GM21529 (cell line): ENCODE data around the gene SSH2.

Experiments
- ATAC-seq: cut with Tn5 transposase; IDR thresholded peaks from one replicate; pipeline ENCODE4 v1.9.1; 2021; ENCODE audit not compliant: unreplicated experiment

The SSH2 gene

GRCh38 chr17:29615048-29615385 lies 315.0 kb downstream of the SSH2 start:
- no peak for ATAC-seq

GRCh38 chr17:29614349-29615047 lies 315.5 kb downstream of the SSH2 start:
- no peak for ATAC-seq

GRCh38 chr17:29613856-29614255 lies 316.2 kb downstream of the SSH2 start:
- ATAC-seq: no peak

GRCh38 chr17:29613352-29613837 lies 316.6 kb downstream of the SSH2 start:
- no peak for ATAC-seq

- no peak for ATAC-seq
Measured at GRCh38 chr17:29612404-29613280, 317.4 kb downstream of the SSH2 start.

- ATAC-seq: no peak
Measured at GRCh38 chr17:29612094-29612403, 318.0 kb downstream of the SSH2 start.

GRCh38 chr17:29611351-29612093 lies 318.5 kb downstream of the SSH2 start:
- no peak for ATAC-seq

GRCh38 chr17:29610395-29610794 lies 319.6 kb downstream of the SSH2 start:
- no peak for ATAC-seq

GRCh38 chr17:29608986-29609385 lies 321.0 kb downstream of the SSH2 start:
- no peak for ATAC-seq

- ATAC-seq: no peak
Measured at GRCh38 chr17:29607557-29608195, 322.4 kb downstream of the SSH2 start.

- no peak for ATAC-seq
Measured at GRCh38 chr17:29603109-29603674, 326.8 kb downstream of the SSH2 start.

- no peak for ATAC-seq
Measured at GRCh38 chr17:29597361-29598172, 332.5 kb downstream of the SSH2 start.

GRCh38 chr17:29596811-29597210 lies 333.2 kb downstream of the SSH2 start:
- no peak for ATAC-seq

GRCh38 chr17:29595943-29596774 lies 333.9 kb downstream of the SSH2 start:
- no peak for ATAC-seq

GRCh38 chr17:29595107-29595942 lies 334.7 kb downstream of the SSH2 start:
- ATAC-seq: no peak

GRCh38 chr17:29594519-29595090 lies 335.4 kb downstream of the SSH2 start:
- ATAC-seq: no peak

- no peak for ATAC-seq
Measured at GRCh38 chr17:29593591-29594518, 336.2 kb downstream of the SSH2 start.
